ENCODE measurements around the gene ALPK3.
"Not testable (repeated sequence)": the region's sequence is repeated elsewhere in the genome, so short reads cannot be mapped to it uniquely, and the experiment has no call there.

Gene ALPK3

GRCh38 chr15:84873997-84874396, 56.8 kb downstream of the ALPK3 start:
- DNase-seq (ENCODE audit: low read depth in 2 of 2) = no peak

GRCh38 chr15:84874981-84875699, 58.0 kb downstream of the ALPK3 start:
- DNase-seq (ENCODE audit: low read depth in 2 of 2) = no peak

GRCh38 chr15:84876269-84876668, 59.1 kb downstream of the ALPK3 start:
- no peak for DNase-seq (ENCODE audit: low read depth in 2 of 2)

GRCh38 chr15:84877701-84878100, 60.5 kb downstream of the ALPK3 start:
- not testable (repeated sequence) for DNase-seq (ENCODE audit: low read depth in 2 of 2)

GRCh38 chr15:84878504-84878903, 61.3 kb downstream of the ALPK3 start:
- peak; percentile 18 to 33 for DNase-seq (ENCODE audit: low read depth in 2 of 2)

- DNase-seq (ENCODE audit: low read depth in 2 of 2) = no peak
Observed at GRCh38 chr15:84879088-84879780, 62.1 kb downstream of the ALPK3 start.

- DNase-seq (ENCODE audit: low read depth in 2 of 2) = no peak
Observed at GRCh38 chr15:84880007-84880406, 62.9 kb downstream of the ALPK3 start.

GRCh38 chr15:84880822-84881519, 63.8 kb downstream of the ALPK3 start:
- DNase-seq (ENCODE audit: low read depth in 2 of 2) = no peak

- no peak for DNase-seq (ENCODE audit: low read depth in 2 of 2)
Observed at GRCh38 chr15:84881520-84881830, 64.3 kb downstream of the ALPK3 start.

GRCh38 chr15:84883466-84883865, 66.3 kb downstream of the ALPK3 start:
- DNase-seq (ENCODE audit: low read depth in 2 of 2) = no peak

- DNase-seq (ENCODE audit: low read depth in 2 of 2) = no peak
Observed at GRCh38 chr15:84883916-84884781, 67.0 kb downstream of the ALPK3 start, which contains the start of gene SLC28A1. TSS of gene SLC28A1 (plus strand) at chr15:84884662. CDS start at chr15:84887761, 3,099 bp downstream.

- DNase-seq (ENCODE audit: low read depth in 2 of 2) = no peak
Observed at GRCh38 chr15:84885801-84886200, 68.6 kb downstream of the ALPK3 start.

- no peak for DNase-seq (ENCODE audit: low read depth in 2 of 2)
Observed at GRCh38 chr15:84886211-84886983, 69.2 kb downstream of the ALPK3 start.

GRCh38 chr15:84886984-84887299, 69.8 kb downstream of the ALPK3 start:
- no peak for DNase-seq (ENCODE audit: low read depth in 2 of 2)

GRCh38 chr15:84887938-84888337, 70.8 kb downstream of the ALPK3 start:
- no peak for DNase-seq (ENCODE audit: low read depth in 2 of 2)

GRCh38 chr15:84888639-84889038, 71.5 kb downstream of the ALPK3 start:
- no peak for DNase-seq (ENCODE audit: low read depth in 2 of 2)

- no peak for DNase-seq (ENCODE audit: low read depth in 2 of 2)
Observed at GRCh38 chr15:84889313-84889990, 72.3 kb downstream of the ALPK3 start.

- DNase-seq (ENCODE audit: low read depth in 2 of 2) = no peak
Observed at GRCh38 chr15:84889991-84890669, 73.0 kb downstream of the ALPK3 start.

- no peak for DNase-seq (ENCODE audit: low read depth in 2 of 2)
Observed at GRCh38 chr15:84890670-84891162, 73.6 kb downstream of the ALPK3 start.

- no peak for DNase-seq (ENCODE audit: low read depth in 2 of 2)
Observed at GRCh38 chr15:84891339-84891738, 74.2 kb downstream of the ALPK3 start.
